ENCODE data around the gene DIPK1A.

- TF ChIP-seq, protein P1, sequence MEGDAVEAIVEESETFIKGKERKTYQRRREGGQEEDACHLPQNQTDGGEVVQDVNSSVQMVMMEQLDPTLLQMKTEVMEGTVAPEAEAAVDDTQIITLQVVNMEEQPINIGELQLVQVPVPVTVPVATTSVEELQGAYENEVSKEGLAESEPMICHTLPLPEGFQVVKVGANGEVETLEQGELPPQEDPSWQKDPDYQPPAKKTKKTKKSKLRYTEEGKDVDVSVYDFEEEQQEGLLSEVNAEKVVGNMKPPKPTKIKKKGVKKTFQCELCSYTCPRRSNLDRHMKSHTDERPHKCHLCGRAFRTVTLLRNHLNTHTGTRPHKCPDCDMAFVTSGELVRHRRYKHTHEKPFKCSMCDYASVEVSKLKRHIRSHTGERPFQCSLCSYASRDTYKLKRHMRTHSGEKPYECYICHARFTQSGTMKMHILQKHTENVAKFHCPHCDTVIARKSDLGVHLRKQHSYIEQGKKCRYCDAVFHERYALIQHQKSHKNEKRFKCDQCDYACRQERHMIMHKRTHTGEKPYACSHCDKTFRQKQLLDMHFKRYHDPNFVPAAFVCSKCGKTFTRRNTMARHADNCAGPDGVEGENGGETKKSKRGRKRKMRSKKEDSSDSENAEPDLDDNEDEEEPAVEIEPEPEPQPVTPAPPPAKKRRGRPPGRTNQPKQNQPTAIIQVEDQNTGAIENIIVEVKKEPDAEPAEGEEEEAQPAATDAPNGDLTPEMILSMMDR (IDR thresholded peaks at IDR 0.05; ENCODE audit: low read length): peak; percentile 48
- no peak for TF ChIP-seq EZH2phosphoT487 (IDR thresholded peaks at IDR 0.05; ENCODE audit: low read length)
These were observed 143.1 kb downstream of the DIPK1A start for GRCh38 chr1:92817986-92818764.
